ENCODE measurements around the gene CCPG1. TPM values are rescaled to one million over a fixed set of nuclear protein-coding genes. Genes with fewer than 3 reads are reported as not detected.

Gene CCPG1
- total RNA-seq, 1 donor from 2014 or later = 150 TPM

DNA sequence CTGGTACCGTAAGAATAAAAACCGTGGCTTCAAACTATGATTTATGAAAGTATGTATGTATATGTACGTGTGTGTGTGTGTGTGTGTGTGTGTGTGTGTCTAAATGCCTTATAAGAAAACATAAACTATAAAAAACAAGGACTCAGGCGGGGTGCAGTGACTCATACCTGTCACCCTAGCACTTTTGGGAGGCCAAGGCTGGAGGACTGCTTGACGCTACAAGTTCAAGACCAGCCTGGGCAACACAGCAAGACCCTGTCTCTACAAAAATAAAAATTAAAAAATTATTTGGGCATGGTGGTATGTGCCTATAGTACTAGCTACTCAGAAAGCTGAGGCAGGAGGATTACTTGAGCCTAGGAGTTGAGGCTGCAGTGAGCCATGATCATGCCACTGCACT, 29.1 kb downstream of the CCPG1 start:
- no peaks in the 10 kb centered on the region for H3K4me1 Mint-ChIP-seq (ENCODE audit: unreplicated experiment)
- DNase-seq (ENCODE audit: extremely low spot score, unreplicated experiment) = no peak

DNA sequence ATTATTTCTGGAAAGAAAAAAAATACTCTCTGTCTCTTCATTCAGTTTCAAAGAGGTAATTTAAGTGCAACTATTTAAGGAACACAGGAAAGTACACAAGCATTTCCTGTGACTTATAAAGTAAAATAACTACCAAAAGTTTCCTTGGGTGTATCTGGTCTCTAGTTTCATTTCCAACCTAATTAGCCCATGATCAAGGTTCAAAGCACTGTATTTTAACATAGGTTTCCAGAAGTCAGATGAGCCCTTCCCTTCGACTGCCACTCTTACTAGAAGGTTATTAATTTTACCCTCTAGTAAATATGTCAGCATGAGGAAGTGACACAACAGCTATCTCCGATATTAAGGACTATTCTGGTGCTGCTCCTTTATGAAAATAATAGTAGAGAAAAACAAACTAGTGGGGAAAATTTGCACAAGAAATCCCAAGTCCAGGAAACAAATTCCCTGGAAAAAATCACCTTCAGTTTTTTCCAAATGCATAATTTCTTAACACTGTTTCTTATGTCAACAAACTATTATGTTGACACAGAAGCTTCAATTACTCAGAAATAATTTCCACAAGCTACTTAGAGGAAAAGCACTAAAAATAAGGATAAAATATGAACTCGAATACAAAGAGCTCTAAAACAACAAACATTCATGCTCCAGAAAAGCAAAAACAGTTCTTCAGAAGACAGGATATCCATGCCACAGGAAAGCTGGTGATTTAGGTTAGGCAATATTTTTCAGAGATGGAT, 35.3 kb downstream of the CCPG1 start:
- TF ChIP-seq, protein P1, sequence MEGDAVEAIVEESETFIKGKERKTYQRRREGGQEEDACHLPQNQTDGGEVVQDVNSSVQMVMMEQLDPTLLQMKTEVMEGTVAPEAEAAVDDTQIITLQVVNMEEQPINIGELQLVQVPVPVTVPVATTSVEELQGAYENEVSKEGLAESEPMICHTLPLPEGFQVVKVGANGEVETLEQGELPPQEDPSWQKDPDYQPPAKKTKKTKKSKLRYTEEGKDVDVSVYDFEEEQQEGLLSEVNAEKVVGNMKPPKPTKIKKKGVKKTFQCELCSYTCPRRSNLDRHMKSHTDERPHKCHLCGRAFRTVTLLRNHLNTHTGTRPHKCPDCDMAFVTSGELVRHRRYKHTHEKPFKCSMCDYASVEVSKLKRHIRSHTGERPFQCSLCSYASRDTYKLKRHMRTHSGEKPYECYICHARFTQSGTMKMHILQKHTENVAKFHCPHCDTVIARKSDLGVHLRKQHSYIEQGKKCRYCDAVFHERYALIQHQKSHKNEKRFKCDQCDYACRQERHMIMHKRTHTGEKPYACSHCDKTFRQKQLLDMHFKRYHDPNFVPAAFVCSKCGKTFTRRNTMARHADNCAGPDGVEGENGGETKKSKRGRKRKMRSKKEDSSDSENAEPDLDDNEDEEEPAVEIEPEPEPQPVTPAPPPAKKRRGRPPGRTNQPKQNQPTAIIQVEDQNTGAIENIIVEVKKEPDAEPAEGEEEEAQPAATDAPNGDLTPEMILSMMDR (IDR thresholded peaks at IDR 0.05) = no peak
- peaks cover 45% of the 10 kb centered on the region for H3K36me3 Mint-ChIP-seq (ENCODE audit: unreplicated experiment)
- no peak overlapping the region for H3K4me3 Mint-ChIP-seq (ENCODE audit: unreplicated experiment)
- no peaks in the 10 kb centered on the region for H3K27me3 Mint-ChIP-seq (ENCODE audit: unreplicated experiment)
- H3K9me3 Mint-ChIP-seq (ENCODE audit: unreplicated experiment) = no peaks in the 10 kb centered on the region
- H3K27ac Mint-ChIP-seq (ENCODE audit: unreplicated experiment) = peak overlapping the region; percentile 70
- no peak for DNase-seq (ENCODE audit: extremely low spot score, unreplicated experiment)
- peaks cover 11% of the 10 kb centered on the region for H3K4me1 Mint-ChIP-seq (ENCODE audit: unreplicated experiment)

More for the DNA sequence above, 29.1 kb downstream of the CCPG1 start:
- Mint-ChIP-seq H3K27ac (ENCODE audit: unreplicated experiment) (no peak overlapping the region), H3K36me3 (ENCODE audit: unreplicated experiment) (peaks cover 42% of the 10 kb centered on the region), H3K4me3 (ENCODE audit: unreplicated experiment) (no peak overlapping the region), H3K9me3 (ENCODE audit: unreplicated experiment) (no peaks in the 10 kb centered on the region), H3K27me3 (ENCODE audit: unreplicated experiment) (no peaks in the 10 kb centered on the region)
- TF ChIP-seq, protein P1 (IDR thresholded peaks at IDR 0.05) = no peak

DNA sequence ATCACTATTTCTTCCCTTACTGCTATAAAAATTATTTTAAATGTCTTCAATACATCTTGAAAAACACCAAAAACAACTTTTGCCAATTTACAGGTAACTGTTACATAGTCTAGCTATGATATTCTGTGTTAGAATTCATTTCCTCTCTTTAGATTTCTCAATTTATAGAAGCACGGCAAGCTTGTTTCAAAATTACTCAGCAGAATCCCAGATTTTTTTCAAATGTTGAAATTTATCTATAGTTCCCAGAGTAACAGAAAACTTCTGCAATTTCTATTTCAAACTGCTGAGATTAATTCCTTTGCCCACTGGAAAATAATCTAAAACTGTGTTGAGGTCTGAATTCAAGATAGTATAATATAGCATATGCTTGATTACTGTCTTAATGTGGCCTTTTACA, 41.2 kb downstream of the CCPG1 start:
- DNase-seq (ENCODE audit: extremely low spot score, unreplicated experiment) = no peak
- Mint-ChIP-seq H3K36me3 (ENCODE audit: unreplicated experiment) (peaks cover 32% of the 10 kb centered on the region), H3K27ac (ENCODE audit: unreplicated experiment) (no peak overlapping the region), H3K4me1 (ENCODE audit: unreplicated experiment) (no peaks in the 10 kb centered on the region), H3K4me3 (ENCODE audit: unreplicated experiment) (no peak overlapping the region), H3K27me3 (ENCODE audit: unreplicated experiment) (no peaks in the 10 kb centered on the region), H3K9me3 (ENCODE audit: unreplicated experiment) (no peaks in the 10 kb centered on the region)
- TF ChIP-seq, protein P1 (IDR thresholded peaks at IDR 0.05) = no peak

DNA sequence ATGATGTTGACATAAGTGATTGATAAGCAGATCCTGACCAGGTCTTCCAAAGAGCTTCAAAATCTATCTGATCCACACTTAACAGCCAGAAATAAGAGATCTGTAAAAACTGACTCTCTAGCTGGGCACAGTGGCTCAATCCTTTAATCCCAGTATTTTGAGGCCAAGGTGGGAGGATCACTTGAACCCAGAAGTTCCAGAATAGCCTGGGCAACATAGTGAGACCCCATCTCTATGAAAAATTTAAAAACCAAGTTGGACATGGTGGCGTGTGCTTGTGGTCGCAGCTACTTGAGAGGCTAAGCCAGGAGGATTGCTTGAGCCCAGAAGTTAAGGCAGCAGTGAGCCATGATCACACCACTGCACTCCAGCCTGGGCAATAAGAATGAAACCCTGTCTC, 45.5 kb downstream of the CCPG1 start:
- H3K9me3 Mint-ChIP-seq (ENCODE audit: unreplicated experiment) = no peaks in the 10 kb centered on the region
- H3K4me3 Mint-ChIP-seq (ENCODE audit: unreplicated experiment) = no peak overlapping the region
- peaks cover 2% of the 10 kb centered on the region for H3K4me1 Mint-ChIP-seq (ENCODE audit: unreplicated experiment)
- DNase-seq (ENCODE audit: extremely low spot score, unreplicated experiment) = no peak
- no peak overlapping the region for H3K27ac Mint-ChIP-seq (ENCODE audit: unreplicated experiment)
- H3K27me3 Mint-ChIP-seq (ENCODE audit: unreplicated experiment) = no peaks in the 10 kb centered on the region
- TF ChIP-seq, protein P1 (IDR thresholded peaks at IDR 0.05) = no peak
- H3K36me3 Mint-ChIP-seq (ENCODE audit: unreplicated experiment) = peaks cover 29% of the 10 kb centered on the region

DNA sequence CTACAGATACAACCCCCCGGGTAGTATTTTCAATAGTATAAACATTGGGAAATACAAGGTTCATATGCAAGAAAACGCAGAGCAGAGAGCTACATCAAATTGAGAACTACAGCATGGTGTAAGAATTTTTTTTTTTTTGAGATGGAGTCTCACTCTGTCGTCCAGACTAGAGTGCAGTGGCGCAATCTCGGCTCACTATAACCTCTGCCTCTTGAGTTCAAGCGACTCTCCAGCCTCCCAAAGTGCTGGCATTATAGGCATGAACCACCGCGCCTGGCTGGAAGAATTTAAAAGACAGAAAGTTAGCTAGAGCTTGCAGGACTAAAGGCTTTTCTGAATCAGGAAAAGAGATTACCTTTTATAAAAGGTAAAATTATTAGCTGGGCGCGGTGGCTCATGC, 47.1 kb downstream of the CCPG1 start:
- H3K9me3 Mint-ChIP-seq (ENCODE audit: unreplicated experiment) = no peaks in the 10 kb centered on the region
- H3K36me3 Mint-ChIP-seq (ENCODE audit: unreplicated experiment) = peaks cover 36% of the 10 kb centered on the region
- no peaks in the 10 kb centered on the region for H3K27me3 Mint-ChIP-seq (ENCODE audit: unreplicated experiment)
- H3K4me1 Mint-ChIP-seq (ENCODE audit: unreplicated experiment) = peaks cover 2% of the 10 kb centered on the region
- DNase-seq (ENCODE audit: extremely low spot score, unreplicated experiment) = no peak
- no peak overlapping the region for H3K27ac Mint-ChIP-seq (ENCODE audit: unreplicated experiment)
- TF ChIP-seq, protein P1 (IDR thresholded peaks at IDR 0.05) = no peak
- H3K4me3 Mint-ChIP-seq (ENCODE audit: unreplicated experiment) = no peak overlapping the region

All from osteocyte (in vitro differentiated cells).